GM10266 (cell line): ENCODE data around the gene PRKCA.

ENCODE experiments used
- DNase-seq: peaks from one replicate; pipeline ENCODE4 v3.0.0; 2012; ENCODE audit errors: extremely low spot score
- TF ChIP-seq, protein P1 (sequence below): IDR thresholded peaks from 2 replicates; pipeline ENCODE4 v1.5.1; 2012; ENCODE audit warnings: mild to moderate bottlenecking, low read depth; ENCODE audit not compliant: control insufficient read depth, insufficient read depth; ENCODE audit errors: missing control alignments

Gene PRKCA

DNA sequence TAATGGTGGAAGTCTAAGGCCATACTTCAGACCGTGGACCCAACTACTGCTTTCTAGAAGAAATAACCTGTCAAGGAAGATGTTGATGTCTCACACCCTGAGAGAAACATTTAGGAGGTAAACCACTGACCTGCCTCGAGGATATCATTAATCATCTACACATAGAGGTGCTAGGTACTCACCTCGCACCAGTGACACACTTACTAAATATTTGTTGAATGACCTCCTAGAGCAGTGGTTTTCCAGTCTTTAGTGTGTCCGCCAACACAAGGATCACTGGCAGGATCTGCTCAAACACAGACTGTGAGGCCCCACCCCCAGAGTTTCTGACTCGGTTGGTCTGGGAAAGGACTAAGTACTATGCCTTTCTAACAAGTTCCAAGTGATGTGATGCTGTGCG is 335.1 kb downstream of the PRKCA start:
- DNase-seq = no peak
- TF ChIP-seq, protein P1, sequence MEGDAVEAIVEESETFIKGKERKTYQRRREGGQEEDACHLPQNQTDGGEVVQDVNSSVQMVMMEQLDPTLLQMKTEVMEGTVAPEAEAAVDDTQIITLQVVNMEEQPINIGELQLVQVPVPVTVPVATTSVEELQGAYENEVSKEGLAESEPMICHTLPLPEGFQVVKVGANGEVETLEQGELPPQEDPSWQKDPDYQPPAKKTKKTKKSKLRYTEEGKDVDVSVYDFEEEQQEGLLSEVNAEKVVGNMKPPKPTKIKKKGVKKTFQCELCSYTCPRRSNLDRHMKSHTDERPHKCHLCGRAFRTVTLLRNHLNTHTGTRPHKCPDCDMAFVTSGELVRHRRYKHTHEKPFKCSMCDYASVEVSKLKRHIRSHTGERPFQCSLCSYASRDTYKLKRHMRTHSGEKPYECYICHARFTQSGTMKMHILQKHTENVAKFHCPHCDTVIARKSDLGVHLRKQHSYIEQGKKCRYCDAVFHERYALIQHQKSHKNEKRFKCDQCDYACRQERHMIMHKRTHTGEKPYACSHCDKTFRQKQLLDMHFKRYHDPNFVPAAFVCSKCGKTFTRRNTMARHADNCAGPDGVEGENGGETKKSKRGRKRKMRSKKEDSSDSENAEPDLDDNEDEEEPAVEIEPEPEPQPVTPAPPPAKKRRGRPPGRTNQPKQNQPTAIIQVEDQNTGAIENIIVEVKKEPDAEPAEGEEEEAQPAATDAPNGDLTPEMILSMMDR = no peak

DNA sequence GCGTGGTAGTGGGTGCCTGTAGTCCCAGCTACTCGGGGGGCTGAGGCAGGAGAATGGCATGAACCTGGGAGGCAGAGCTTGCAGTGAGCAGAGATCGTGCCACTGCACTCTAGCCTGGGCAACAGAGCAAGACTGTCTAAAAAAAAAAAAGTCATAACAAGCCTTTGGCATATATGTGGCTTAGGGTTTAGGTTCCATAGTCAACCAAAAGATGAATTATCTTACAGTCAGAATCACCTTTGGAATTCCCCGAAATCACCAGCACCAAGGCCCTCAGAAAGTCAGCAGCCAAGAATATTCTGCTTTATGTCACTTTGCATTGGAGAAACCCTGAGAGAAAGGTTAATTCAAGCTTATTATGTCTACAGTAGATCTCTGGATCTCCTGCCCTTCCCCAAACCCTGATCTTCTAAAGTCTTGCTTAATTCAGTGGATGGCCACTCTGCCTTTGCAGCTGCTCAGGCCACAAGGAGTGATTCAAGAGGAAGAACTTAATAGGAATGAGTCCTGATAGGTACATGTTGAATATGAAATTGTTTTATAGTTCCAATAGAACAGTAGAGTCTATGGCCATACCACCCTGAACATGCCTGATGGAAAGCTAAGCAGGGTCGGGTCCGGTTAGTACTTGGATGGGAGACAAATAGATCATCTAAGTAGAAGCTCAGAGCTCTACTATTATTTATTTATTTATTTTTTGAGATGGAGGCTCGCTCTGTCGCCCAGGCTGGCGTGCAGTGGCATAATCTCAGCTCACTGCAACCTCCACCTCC is 336.5 kb downstream of the PRKCA start:
- TF ChIP-seq, protein P1 = no peak
- no peak for DNase-seq

DNA sequence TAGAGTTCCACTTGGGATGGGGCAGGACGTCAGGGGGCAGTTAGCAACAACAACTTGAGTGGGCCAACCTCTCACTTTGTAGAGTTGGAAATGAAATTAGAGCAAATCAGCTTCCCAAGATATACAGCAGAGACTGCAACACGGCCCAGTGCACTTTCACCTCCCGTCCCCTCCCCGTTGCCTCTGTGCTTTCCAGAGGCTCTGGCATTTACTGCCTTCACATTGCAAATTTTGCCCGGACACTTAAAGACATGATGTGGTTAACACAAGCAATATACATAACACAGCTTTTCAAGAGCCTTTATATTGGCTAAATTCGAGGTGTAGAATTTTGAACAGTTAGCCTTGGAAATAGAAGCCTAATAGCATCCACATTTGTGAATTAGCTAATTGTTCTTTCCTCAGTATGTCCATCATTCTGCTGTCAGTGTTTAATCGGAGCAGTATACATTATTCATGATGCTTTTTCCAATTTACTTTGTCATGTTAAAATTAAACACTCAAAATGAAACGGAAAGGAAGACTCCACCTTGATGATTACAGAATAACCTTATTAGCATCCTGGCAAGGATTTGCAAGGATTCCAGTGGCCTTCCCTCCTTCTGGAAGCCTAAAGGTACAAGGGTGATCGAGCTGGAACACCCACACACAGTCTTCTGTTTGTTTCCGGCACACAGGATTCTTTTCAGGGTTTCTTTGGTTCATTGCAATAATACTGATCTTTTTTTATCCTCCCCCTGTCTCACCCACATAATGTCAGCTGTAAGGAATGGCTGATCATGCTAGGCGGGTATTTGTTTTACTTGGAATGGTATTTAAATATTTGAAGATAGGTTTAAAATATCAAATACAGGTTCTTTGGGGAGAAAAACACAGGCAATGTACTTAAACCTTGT is 341.6 kb downstream of the PRKCA start:
- DNase-seq = no peak
- TF ChIP-seq, protein P1 = no peak

DNA sequence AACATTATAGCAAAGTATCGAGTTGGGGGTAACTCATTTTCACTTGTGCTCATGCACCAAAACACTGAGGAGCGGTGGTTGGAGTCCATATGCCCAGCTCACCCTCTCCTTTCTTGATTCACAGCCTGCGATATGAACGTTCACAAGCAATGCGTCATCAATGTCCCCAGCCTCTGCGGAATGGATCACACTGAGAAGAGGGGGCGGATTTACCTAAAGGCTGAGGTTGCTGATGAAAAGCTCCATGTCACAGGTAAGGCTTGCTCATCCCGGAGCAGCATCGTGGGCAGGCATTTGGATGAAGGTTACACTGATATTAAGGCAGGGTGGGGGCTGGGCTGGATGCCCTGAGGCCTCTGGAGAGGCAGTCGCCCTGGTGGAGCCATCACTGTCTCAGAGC is 342.8 kb downstream of the PRKCA start:
- TF ChIP-seq, protein P1 = no peak
- DNase-seq = no peak

- TF ChIP-seq, protein P1 = no peak
- DNase-seq = no peak
These were observed 345.1 kb downstream of the PRKCA start for GRCh38 chr17:66647391-66647983.

DNA sequence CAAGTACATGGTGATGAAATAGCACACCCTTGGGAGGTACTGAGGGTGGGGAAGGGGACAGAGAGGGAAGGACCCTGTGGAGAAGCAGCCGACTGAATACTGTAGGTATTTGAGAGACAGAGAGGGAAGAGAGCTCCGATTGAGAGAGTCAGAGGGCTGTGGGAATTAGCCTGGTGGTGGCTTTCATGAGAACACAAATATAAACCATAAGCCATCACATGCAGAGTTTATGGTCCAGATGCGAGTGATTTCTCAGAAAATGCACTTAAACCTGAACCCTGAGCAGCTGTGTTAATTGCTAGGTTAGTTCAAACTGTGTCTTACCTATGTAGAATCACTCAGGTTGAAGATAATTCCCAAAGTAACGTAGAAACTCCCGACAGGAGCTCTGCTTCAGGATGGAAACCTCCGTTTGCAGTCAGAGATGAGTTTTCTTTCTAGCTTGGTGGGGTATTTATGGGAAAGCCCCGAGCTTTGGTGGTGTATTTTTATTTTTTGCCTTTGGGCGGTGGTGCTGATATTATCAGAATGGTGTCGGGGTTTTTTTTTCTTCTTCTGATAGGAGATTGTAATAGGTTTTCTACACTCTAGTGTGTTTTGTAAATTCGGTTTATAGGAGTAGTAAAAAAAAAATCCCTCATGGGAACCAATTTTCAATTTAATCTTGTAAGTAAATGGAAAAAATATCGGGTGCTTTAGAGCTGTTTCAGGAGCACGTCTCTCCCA is 347.6 kb downstream of the PRKCA start:
- TF ChIP-seq, protein P1 = no peak
- no peak for DNase-seq
